ENCODE data around the gene TMEM61.

DNA sequence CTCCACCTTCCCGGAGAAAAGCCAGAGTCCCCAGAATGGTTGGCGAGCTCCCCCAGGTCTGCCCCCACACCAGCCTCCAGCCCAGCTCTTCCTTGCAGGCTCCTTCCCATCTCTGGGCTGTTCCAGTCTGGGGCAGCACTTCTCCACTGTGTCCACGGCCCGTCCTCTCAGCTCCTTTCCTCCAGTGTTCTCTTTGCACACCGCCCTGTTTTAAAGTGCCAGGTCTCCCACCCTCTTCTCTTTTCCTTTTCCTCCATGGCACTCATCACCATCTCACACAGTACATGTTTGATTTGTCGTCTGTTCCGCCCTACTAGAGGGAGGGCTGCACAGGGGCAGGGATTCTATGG is 52.8 kb downstream of the TMEM61 start:
- TF ChIP-seq, protein P1, sequence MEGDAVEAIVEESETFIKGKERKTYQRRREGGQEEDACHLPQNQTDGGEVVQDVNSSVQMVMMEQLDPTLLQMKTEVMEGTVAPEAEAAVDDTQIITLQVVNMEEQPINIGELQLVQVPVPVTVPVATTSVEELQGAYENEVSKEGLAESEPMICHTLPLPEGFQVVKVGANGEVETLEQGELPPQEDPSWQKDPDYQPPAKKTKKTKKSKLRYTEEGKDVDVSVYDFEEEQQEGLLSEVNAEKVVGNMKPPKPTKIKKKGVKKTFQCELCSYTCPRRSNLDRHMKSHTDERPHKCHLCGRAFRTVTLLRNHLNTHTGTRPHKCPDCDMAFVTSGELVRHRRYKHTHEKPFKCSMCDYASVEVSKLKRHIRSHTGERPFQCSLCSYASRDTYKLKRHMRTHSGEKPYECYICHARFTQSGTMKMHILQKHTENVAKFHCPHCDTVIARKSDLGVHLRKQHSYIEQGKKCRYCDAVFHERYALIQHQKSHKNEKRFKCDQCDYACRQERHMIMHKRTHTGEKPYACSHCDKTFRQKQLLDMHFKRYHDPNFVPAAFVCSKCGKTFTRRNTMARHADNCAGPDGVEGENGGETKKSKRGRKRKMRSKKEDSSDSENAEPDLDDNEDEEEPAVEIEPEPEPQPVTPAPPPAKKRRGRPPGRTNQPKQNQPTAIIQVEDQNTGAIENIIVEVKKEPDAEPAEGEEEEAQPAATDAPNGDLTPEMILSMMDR (conservative IDR thresholded peaks at IDR 0.05 in 1 of 2, IDR thresholded peaks at IDR 0.05 in 1 of 2; ENCODE audit: extremely low read depth in 1 of 2, insufficient read depth in 1 of 2, low read depth in 1 of 2, low read length in 2 of 2), result no peak
- no peak for TF ChIP-seq EZH2 (IDR thresholded peaks at IDR 0.05; ENCODE audit: borderline replicate concordance, low read length)
